Cardiac fibroblast (primary cell): ENCODE data around the gene VWC2.

Experiments
- DNase-seq, 2 donors: peaks; one replicate each; pipeline versions ENCODE4 v3.0.0 to v3.0.0-alpha.2; 2010; ENCODE audit warnings: low read depth in 2 of 2
- H3K4me3 ChIP-seq, 2 donors: replicated peaks in 1 of 2; 1 replicate in 1 of 2; 2 replicates in 1 of 2; pipeline ENCODE4 v1.5.1; 2011; ENCODE audit warnings: low read depth in 2 of 2, low read length in 2 of 2, mild to moderate bottlenecking in 2 of 2, moderate library complexity in 1 of 2
- TF ChIP-seq, protein P1 (sequence below): IDR thresholded peaks from one replicate; pipeline ENCODE4 v1.5.1; 2011; ENCODE audit warnings: low read depth, mild to moderate bottlenecking, low read length, inconsistent platforms

The VWC2 gene

DNA sequence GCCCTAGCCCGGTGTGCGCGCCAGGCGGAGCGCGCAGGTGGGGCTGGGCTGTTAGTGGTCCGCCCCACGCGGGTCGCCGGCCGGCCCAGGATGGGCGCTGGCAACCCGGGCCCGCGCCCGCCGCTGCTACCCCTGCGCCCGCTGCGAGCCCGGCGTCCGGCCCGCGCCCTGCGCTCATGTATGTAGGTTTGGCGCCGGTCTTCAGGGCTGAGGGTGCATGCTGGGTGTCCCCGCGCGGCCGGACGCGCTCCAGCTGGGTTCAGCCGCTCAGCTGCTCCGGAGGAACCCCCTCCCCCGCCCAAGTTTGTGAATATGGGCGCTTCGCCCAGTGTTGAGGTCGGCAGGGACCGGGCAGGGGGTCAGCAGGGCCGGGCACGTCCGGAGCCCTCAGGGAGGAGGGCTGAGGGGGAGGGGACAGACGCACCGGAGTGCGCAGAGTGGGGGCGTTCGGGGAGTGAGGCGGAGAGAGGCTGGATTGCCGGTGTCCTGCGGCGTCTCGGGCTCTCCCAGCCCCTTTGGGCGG lies 559 bp downstream of the VWC2 start:
- no peak for DNase-seq
- TF ChIP-seq, protein P1, sequence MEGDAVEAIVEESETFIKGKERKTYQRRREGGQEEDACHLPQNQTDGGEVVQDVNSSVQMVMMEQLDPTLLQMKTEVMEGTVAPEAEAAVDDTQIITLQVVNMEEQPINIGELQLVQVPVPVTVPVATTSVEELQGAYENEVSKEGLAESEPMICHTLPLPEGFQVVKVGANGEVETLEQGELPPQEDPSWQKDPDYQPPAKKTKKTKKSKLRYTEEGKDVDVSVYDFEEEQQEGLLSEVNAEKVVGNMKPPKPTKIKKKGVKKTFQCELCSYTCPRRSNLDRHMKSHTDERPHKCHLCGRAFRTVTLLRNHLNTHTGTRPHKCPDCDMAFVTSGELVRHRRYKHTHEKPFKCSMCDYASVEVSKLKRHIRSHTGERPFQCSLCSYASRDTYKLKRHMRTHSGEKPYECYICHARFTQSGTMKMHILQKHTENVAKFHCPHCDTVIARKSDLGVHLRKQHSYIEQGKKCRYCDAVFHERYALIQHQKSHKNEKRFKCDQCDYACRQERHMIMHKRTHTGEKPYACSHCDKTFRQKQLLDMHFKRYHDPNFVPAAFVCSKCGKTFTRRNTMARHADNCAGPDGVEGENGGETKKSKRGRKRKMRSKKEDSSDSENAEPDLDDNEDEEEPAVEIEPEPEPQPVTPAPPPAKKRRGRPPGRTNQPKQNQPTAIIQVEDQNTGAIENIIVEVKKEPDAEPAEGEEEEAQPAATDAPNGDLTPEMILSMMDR, result no peak
- no peak overlapping the region for H3K4me3 ChIP-seq

DNA sequence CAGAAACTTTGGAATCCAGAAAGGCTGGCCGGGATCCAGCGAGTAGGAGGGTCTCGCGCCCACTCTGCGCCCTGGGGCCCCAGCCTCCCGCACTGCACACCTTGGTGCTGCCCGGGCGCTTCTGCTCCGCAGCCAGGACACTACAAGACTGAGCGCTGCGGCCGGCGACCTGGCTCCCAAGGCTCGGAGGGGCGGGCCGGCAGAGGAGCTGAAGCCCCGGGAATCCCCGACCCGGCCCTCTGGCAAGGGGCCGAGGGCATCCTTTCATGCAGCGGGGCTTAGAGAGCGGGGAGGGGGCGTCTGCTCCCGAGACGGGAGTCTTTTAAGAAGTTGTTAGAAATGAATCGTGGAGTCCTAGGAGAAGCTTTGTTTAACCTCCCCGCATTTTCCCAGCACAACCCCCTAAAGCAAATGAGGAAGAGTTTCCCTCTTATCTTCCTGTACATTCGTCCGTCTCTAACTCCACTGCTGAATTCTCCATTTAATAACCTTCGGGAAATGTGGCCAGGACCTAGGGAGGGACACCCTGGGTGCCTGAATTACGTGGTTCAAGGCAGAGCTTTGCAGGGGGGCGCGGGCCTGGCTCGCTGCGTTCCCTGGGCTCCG lies 1.1 kb downstream of the VWC2 start:
- DNase-seq, result no peak
- H3K4me3 ChIP-seq, result no peak overlapping the region
- TF ChIP-seq, protein P1, result no peak

DNA sequence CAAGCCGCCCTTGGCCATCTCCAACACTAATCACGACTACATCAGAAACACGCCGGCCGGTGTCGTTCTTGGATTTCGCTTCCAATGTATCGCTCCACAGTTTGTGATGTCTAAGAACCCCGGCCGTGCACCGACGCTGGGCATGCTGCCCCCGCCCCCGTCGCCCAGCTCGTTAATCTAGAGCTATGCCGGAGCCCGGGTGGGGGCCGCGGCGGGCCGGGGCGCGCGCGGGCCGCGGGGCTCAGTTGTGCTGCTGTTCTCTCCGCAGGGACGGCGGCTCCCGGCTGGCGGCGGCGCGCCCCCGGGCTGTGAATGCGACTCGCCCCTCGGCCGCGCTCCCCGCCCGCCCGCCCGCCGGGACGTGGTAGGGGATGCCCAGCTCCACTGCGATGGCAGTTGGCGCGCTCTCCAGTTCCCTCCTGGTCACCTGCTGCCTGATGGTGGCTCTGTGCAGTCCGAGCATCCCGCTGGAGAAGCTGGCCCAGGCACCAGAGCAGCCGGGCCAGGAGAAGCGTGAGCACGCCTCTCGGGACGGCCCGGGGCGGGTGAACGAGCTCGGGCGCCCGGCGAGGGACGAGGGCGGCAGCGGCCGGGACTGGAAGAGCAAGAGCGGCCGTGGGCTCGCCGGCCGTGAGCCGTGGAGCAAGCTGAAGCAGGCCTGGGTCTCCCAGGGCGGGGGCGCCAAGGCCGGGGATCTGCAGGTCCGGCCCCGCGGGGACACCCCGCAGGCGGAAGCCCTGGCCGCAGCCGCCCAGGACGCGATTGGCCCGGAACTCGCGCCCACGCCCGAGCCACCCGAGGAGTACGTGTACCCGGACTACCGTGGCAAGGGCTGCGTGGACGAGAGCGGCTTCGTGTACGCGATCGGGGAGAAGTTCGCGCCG lies 1.9 kb downstream of the VWC2 start:
- TF ChIP-seq, protein P1, result no peak
- no peak for DNase-seq
- no peak overlapping the region for H3K4me3 ChIP-seq

DNA sequence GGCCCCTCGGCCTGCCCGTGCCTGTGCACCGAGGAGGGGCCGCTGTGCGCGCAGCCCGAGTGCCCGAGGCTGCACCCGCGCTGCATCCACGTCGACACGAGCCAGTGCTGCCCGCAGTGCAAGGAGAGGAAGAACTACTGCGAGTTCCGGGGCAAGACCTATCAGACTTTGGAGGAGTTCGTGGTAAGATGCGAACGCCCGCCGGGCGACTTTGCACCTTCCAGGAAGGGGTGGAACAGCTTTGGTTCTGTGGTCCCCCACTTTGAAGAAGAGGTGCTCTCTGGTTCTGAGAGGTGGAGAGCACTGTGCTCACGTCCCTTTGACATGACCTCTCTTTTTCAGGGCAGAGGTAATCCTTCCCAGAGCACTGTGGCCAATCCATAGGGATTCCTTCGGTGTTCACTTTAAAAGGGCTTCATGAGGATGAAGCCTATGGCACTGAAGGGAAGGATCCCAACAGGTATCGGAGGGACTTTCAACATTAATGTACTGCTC lies 2.6 kb downstream of the VWC2 start:
- no peak for DNase-seq
- TF ChIP-seq, protein P1, result no peak
- H3K4me3 ChIP-seq, result no peak overlapping the region

DNA sequence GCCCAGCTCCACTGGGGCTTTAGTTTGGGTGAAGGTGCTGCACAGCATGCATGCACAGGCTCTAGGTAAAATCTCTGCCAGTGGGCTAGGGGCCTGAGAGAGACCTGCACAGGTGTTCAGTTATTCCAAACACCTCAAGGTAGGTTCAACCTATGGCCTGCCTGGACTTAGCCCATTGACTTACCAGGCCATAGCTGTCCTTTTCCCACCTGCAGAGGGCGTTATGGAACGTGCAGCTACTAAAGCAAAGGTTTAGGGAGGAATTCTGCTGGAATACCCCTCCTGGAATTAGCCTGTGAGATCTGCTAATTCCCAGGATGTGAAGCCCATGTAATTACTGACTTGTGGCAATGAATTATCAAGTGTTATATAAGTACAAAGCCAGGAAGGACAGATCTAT lies 3.6 kb downstream of the VWC2 start:
- DNase-seq, result no peak
- TF ChIP-seq, protein P1, result no peak
- H3K4me3 ChIP-seq, result no peak overlapping the region

DNA sequence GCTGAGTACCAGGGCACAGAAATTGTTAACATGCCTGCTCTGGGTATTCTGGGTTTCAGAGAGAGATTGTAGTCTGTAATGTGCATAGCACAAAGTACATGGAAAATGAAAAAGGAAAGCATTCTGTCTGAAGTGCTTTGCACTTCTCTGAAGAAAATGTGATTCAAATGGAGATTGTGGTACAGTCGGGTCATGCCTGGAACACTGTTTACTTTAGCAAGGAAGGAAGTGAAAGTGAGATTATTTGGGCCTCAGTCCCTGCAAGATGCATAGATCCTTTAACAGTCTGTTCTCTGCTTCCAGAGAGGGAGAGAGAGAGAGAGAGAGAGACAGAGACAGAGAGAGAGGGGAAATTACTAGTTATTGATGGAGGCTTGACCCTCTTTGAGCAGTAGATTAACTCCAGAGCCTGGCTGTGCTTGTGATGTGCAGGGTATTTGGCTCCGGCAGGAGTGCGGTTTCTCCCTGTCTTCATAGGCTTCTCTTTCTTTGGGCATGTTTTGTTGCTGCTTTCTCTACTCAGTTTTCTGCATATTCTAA lies 5.4 kb downstream of the VWC2 start:
- TF ChIP-seq, protein P1, result no peak
- no peak for DNase-seq

More for the DNA sequence above, 5.4 kb downstream of the VWC2 start:
- no peak overlapping the region for H3K4me3 ChIP-seq
